Lower lobe of right lung (tissue), 2 donors: ENCODE measurements around the gene ZBTB2. TPM values are rescaled to one million over a fixed set of nuclear protein-coding genes. Genes with fewer than 3 reads are reported as not detected.

ENCODE experiments used
- ATAC-seq, 2 donors: fragments of 200-7000 bp; cut with Tn5 transposase; one replicate each; pipeline ENCODE4 v1.9.1; 2020 to 2022; ENCODE audit warnings: mild to moderate bottlenecking in 2 of 2, moderate library complexity in 2 of 2
- DNase-seq: peaks from one replicate; pipeline ENCODE4 v3.0.0-alpha.2; 2020
- H3K27ac ChIP-seq: fragments of 200-600 bp; one replicate; pipeline ENCODE4 v1.8.0; 2022
- H3K27me3 ChIP-seq: fragments of 200-600 bp; one replicate; pipeline ENCODE4 v1.8.0; 2022; ENCODE audit warnings: low read depth
- H3K36me3 ChIP-seq: fragments of 200-600 bp; one replicate; pipeline ENCODE4 v1.8.0; 2022; ENCODE audit warnings: mild to moderate bottlenecking
- H3K4me1 ChIP-seq: fragments of 200-600 bp; one replicate; pipeline ENCODE4 v1.8.0; 2022
- H3K4me3 ChIP-seq: fragments of 200-600 bp; one replicate; pipeline ENCODE4 v1.8.0; 2022; ENCODE audit warnings: mild to moderate bottlenecking
- H3K9me3 ChIP-seq: fragments of 200-600 bp; one replicate; pipeline ENCODE4 v1.8.0; 2022
- intact Hi-C: fragments of 100-400 bp; cut with DNase I; formaldehyde crosslinking; loops from one replicate; pipeline ENCODE4 v1.11.0; 2022
- long read RNA-seq: library from polyadenylated mRNA; unstranded; transcript quantifications from one replicate; pipeline ENCODE4 v2.0.0, GENCODE V29; 2021
- total RNA-seq: library from RNA; stranded (reverse); fragmentation: NEBNext Ultra II Directional; extraction: Animal tissue kit (Norgen Biotek cat#: 25700); gene quantifications from one replicate; pipeline ENCODE4 v1.2.1, GENCODE V29; 2021
- TF ChIP-seq, protein P1 (sequence below): fragments of 200-600 bp; IDR thresholded peaks from one replicate; pipeline ENCODE4 v1.8.0; 2022; ENCODE audit warnings: antibody characterized with exemption, mild to moderate bottlenecking
- donor health status: DM: no; HTN: yes; CAD: no; lungs with severe emphysema.

The ZBTB2 gene
- 10.3 TPM for total RNA-seq
- long read RNA-seq, transcript ZBTB2-201 (3 exons, 3,090 nt) = major isoform, 11 of 20 reads
- long read RNA-seq, partial matches to known transcripts = 2 of 20 reads
- long read RNA-seq, other reads (novel, unspliced or antisense) = 7 of 20 reads

DNA sequence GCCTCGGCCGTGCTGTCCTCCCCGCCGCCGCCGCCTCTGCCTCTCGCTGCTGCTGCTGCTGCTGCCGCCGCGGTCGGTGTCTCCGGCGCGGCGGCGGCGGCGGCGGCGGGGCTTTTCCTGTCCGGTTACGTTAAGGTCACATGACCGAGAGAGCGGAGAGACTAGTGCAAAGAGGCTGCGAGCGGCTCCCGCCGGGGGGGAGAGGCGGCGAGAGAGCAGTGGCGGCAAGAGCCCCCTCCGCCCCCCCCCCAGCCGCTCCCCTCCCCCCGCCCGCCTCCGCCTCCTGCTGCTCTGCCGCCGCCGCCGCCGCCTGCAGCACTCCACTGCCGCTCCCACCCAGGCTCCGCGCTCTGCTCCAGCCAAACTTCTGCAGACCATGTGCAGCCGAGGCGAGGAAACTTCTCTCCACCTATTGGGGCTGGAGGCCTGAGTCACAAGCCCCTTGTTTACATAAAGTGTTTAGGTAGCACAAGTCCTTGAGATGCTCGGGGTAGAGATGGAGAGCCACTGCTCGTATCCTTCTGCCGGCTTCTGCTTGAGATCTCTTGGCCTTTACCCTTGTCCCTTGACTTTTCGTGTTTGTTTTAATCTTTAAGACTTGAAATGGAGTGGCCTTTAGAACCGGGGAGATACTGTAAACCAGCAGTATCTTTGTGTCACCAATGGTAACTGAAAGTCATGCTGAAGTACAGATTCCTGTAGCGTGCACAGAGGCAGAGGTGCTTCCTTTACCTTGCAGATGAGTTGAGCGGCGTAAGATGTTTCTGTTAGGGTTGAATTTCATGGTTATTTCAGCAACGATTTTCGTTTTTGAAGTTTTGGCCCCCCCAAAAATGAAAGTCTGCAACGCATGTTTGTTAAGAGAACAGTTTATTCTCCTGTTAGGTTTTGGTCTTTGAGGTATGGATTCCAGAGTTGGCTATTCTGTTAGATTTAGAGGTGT lies at the start of gene ZBTB2:
TSS of gene ZBTB2 (minus strand) at position 89 of the 943 bp plus-strand sequence. CDS start 17,922 bp downstream, outside the sequence.
- Histone ChIP-seq H3K27me3 (no peaks in the 10 kb centered on the region), H3K27ac (peak within 1 kb of the TSS; percentile 99), H3K9me3 (no peaks in the 10 kb centered on the region), H3K36me3 (no peaks in the 10 kb centered on the region), H3K4me3 (peak within 1 kb of the TSS; percentile 84), H3K4me1 (peaks cover 58% of the 10 kb centered on the region)
- intact Hi-C loops = no loop called here
- DNase-seq (peak; percentile 78), ATAC-seq (peak; percentile 3 to 28)
- TF ChIP-seq, protein P1, sequence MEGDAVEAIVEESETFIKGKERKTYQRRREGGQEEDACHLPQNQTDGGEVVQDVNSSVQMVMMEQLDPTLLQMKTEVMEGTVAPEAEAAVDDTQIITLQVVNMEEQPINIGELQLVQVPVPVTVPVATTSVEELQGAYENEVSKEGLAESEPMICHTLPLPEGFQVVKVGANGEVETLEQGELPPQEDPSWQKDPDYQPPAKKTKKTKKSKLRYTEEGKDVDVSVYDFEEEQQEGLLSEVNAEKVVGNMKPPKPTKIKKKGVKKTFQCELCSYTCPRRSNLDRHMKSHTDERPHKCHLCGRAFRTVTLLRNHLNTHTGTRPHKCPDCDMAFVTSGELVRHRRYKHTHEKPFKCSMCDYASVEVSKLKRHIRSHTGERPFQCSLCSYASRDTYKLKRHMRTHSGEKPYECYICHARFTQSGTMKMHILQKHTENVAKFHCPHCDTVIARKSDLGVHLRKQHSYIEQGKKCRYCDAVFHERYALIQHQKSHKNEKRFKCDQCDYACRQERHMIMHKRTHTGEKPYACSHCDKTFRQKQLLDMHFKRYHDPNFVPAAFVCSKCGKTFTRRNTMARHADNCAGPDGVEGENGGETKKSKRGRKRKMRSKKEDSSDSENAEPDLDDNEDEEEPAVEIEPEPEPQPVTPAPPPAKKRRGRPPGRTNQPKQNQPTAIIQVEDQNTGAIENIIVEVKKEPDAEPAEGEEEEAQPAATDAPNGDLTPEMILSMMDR = no peak

DNA sequence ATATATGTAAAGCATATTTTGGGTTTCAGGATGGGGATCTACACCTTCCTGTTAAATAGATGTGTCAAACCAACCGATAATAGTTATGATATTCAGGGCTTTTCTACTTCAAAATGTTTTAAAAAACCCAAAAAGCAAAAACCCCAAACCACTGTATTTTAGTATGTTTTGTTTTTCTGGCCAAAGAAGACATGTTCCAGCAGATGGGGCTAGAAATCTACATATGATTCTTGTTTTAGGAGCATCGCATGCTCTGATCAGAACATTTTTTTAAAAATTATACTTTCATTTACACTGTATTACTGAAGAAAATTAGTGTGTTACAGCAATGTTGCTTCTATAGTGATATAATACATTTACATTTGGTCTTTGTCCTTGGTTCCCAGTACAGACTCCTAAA lies 49.6 kb upstream of the ZBTB2 start:
- intact Hi-C loops = no loop called here
- TF ChIP-seq, protein P1 = peak; percentile 37
- H3K4me1 ChIP-seq = peaks cover 37% of the 10 kb centered on the region
- no peak overlapping the region for H3K27ac ChIP-seq
- no peaks in the 10 kb centered on the region for H3K9me3 ChIP-seq
- no peak for ATAC-seq
- H3K36me3 ChIP-seq = peaks cover 6% of the 10 kb centered on the region
- no peaks in the 10 kb centered on the region for H3K27me3 ChIP-seq
- no peak for DNase-seq
- no peak overlapping the region for H3K4me3 ChIP-seq

GRCh38 chr6:151440498-151440897 lies 49.1 kb upstream of the ZBTB2 start:
- H3K27me3 ChIP-seq = no peaks in the 10 kb centered on the region

GRCh38 chr6:151437401-151437800 lies 46.0 kb upstream of the ZBTB2 start:
- no peak overlapping the region for H3K4me3 ChIP-seq
- intact Hi-C loops = no loop called here
- H3K36me3 ChIP-seq = peaks cover 21% of the 10 kb centered on the region
- ATAC-seq (no peak), DNase-seq (no peak)
- H3K9me3 ChIP-seq = no peaks in the 10 kb centered on the region
- H3K4me1 ChIP-seq = peaks cover 20% of the 10 kb centered on the region
- TF ChIP-seq, protein P1 = no peak
- no peaks in the 10 kb centered on the region for H3K27me3 ChIP-seq
- H3K27ac ChIP-seq = no peak overlapping the region

More at GRCh38 chr6:151440498-151440897, 49.1 kb upstream of the ZBTB2 start:
- no peak overlapping the region for H3K27ac ChIP-seq
- peaks cover 8% of the 10 kb centered on the region for H3K36me3 ChIP-seq
- peaks cover 32% of the 10 kb centered on the region for H3K4me1 ChIP-seq
- H3K4me3 ChIP-seq = no peak overlapping the region
- H3K9me3 ChIP-seq = no peaks in the 10 kb centered on the region
- TF ChIP-seq, protein P1 = no peak
- ATAC-seq = no peak
- intact Hi-C loops = no loop called here
- DNase-seq = no peak

DNA sequence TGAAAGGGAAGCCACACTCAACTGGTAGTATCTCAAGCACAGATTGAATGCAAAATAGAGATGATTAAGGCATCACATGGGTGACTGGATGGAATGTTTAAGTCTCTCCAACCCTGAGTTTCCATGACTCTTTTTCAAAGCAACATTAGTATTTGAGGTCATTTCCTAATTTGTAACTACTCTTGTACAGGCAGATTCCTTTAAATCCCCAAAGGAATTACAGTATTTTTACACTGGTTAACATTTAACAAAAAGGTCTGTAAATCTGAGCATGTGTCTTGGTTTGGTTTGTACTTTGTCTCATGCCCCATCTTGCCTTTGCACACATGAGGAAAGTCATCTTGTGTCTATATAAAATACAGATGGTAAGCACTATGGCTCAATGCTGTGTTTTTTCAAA lies 45.4 kb upstream of the ZBTB2 start:
- Histone ChIP-seq H3K4me3 (no peak overlapping the region), H3K9me3 (no peaks in the 10 kb centered on the region), H3K4me1 (peaks cover 14% of the 10 kb centered on the region), H3K27ac (no peak overlapping the region), H3K27me3 (no peaks in the 10 kb centered on the region), H3K36me3 (peaks cover 27% of the 10 kb centered on the region)
- DNase-seq = no peak
- no peak for ATAC-seq
- intact Hi-C loops = no loop called here
- TF ChIP-seq, protein P1 = no peak
